Spleen (tissue), 7 donors: ENCODE results near the gene ADORA1.

ENCODE experiments used
- CTCF ChIP-seq, 11 experiments: fragments of 200-600 bp in 7 of 11; fragments of 450-650 bp in 4 of 11; sonication (generic) in 4 of 11; IDR thresholded peaks in 8 of 11; conservative IDR thresholded peaks in 3 of 11; 1 replicate in 7 of 11; 2 replicates in 4 of 11; pipeline versions ENCODE4 v1.4.0 to v1.8.0; 2016 to 2021; ENCODE audit warnings: antibody characterized with exemption in 11 of 11, inconsistent platforms in 4 of 11, mild to moderate bottlenecking in 1 of 11
- POLR2A ChIP-seq, 3 donors: fragments of 450-650 bp; IDR thresholded peaks; one replicate each; pipeline ENCODE4 v1.5.1; 2017; ENCODE audit warnings: antibody characterized with exemption in 3 of 3, mild to moderate bottlenecking in 1 of 3
- donor health status: DM: no; HTN: no; CAD: no; lungs with moderate emphysema.
- donor health status: DM: no; HTN: no; CAD: no.
- donor health status: DM: no; HTN: no; CAD: no.

GRCh38 chr1:203182387-203182953 lies 54.9 kb downstream of the ADORA1 start:
- TF ChIP-seq CTCF (IDR thresholded peaks at IDR 0.05 in 8 of 11, conservative IDR thresholded peaks at IDR 0.05 in 3 of 11): no peak
- no peak for TF ChIP-seq POLR2A (IDR thresholded peaks at IDR 0.05)
